ENCODE results near the gene ATAD3A.

ATAD3A gene

GRCh38 chr1:1536938-1537546 is 25.1 kb downstream of the ATAD3A start:
- no peaks in the 10 kb centered on the region for H3K9me3 ChIP-seq (ENCODE audit: control insufficient read depth, insufficient read depth, low read length)
- no peak overlapping the region for H3K9ac ChIP-seq (ENCODE audit: low read depth, low read length)

GRCh38 chr1:1537626-1538250 is 25.8 kb downstream of the ATAD3A start:
- Histone ChIP-seq H3K36me3 (ENCODE audit: insufficient read depth, low read length) (no peaks in the 10 kb centered on the region), H3K4me1 (ENCODE audit: insufficient read depth, low read length) (no peaks in the 10 kb centered on the region)

More at GRCh38 chr1:1536938-1537546, 25.1 kb downstream of the ATAD3A start:
- Histone ChIP-seq H3K36me3 (ENCODE audit: insufficient read depth, low read length) (no peaks in the 10 kb centered on the region), H3K4me1 (ENCODE audit: insufficient read depth, low read length) (no peaks in the 10 kb centered on the region)

GRCh38 chr1:1538334-1538733 is 26.4 kb downstream of the ATAD3A start:
- Histone ChIP-seq H3K36me3 (ENCODE audit: insufficient read depth, low read length) (no peaks in the 10 kb centered on the region), H3K9ac (ENCODE audit: low read depth, low read length) (no peak overlapping the region), H3K4me1 (ENCODE audit: insufficient read depth, low read length) (no peaks in the 10 kb centered on the region), H3K9me3 (ENCODE audit: control insufficient read depth, insufficient read depth, low read length) (no peaks in the 10 kb centered on the region)

More at GRCh38 chr1:1537626-1538250, 25.8 kb downstream of the ATAD3A start:
- no peak overlapping the region for H3K9ac ChIP-seq (ENCODE audit: low read depth, low read length)
- H3K9me3 ChIP-seq (ENCODE audit: control insufficient read depth, insufficient read depth, low read length), result no peaks in the 10 kb centered on the region

- H3K36me3 ChIP-seq (ENCODE audit: insufficient read depth, low read length), result 0 out of 2 replicates have a peak, but pooled peaks cover 2% of the 10 kb centered on the region
- no peaks in the 10 kb centered on the region for H3K9me3 ChIP-seq (ENCODE audit: control insufficient read depth, insufficient read depth, low read length)
- H3K9ac ChIP-seq (ENCODE audit: low read depth, low read length), result no peak overlapping the region
- H3K4me1 ChIP-seq (ENCODE audit: insufficient read depth, low read length), result no peaks in the 10 kb centered on the region
Observed at GRCh38 chr1:1538989-1539309, 27.0 kb downstream of the ATAD3A start.

GRCh38 chr1:1539310-1540089 is 27.5 kb downstream of the ATAD3A start:
- H3K36me3 ChIP-seq (ENCODE audit: insufficient read depth, low read length), result 0 out of 2 replicates have a peak, but pooled peaks cover 3% of the 10 kb centered on the region
- H3K9ac ChIP-seq (ENCODE audit: low read depth, low read length), result peak overlapping the region; percentile 53; the same call in 1 of the 2 replicates
- no peaks in the 10 kb centered on the region for H3K4me1 ChIP-seq (ENCODE audit: insufficient read depth, low read length)
- H3K9me3 ChIP-seq (ENCODE audit: control insufficient read depth, insufficient read depth, low read length), result no peaks in the 10 kb centered on the region

GRCh38 chr1:1540090-1540817 is 28.3 kb downstream of the ATAD3A start, which contains the start of gene TMEM240:
Gene TMEM240, minus strand, starts transcription at chr1:1540624. Its CDS starts 278 bp downstream, at chr1:1540346.
- Histone ChIP-seq H3K9me3 (ENCODE audit: control insufficient read depth, insufficient read depth, low read length) (no peaks in the 10 kb centered on the region), H3K36me3 (ENCODE audit: insufficient read depth, low read length) (0 out of 2 replicates have a peak, but pooled peaks cover 3% of the 10 kb centered on the region), H3K9ac (ENCODE audit: low read depth, low read length) (peak within 1 kb of the TSS; percentile 82), H3K4me1 (ENCODE audit: insufficient read depth, low read length) (no peaks in the 10 kb centered on the region)

- Histone ChIP-seq H3K9me3 (ENCODE audit: control insufficient read depth, insufficient read depth, low read length) (no peaks in the 10 kb centered on the region), H3K9ac (ENCODE audit: low read depth, low read length) (peak overlapping the region; percentile 82), H3K4me1 (ENCODE audit: insufficient read depth, low read length) (no peaks in the 10 kb centered on the region), H3K36me3 (ENCODE audit: insufficient read depth, low read length) (0 out of 2 replicates have a peak, but pooled peaks cover 3% of the 10 kb centered on the region)
Observed at GRCh38 chr1:1540818-1541628, 29.1 kb downstream of the ATAD3A start.

GRCh38 chr1:1541956-1542765 is 30.2 kb downstream of the ATAD3A start:
- no peak overlapping the region for H3K9ac ChIP-seq (ENCODE audit: low read depth, low read length)
- H3K36me3 ChIP-seq (ENCODE audit: insufficient read depth, low read length), result 0 out of 2 replicates have a peak, but pooled peaks cover 3% of the 10 kb centered on the region
- no peaks in the 10 kb centered on the region for H3K9me3 ChIP-seq (ENCODE audit: control insufficient read depth, insufficient read depth, low read length)
- H3K4me1 ChIP-seq (ENCODE audit: insufficient read depth, low read length), result no peaks in the 10 kb centered on the region

- H3K4me1 ChIP-seq (ENCODE audit: insufficient read depth, low read length), result no peaks in the 10 kb centered on the region
- H3K9me3 ChIP-seq (ENCODE audit: control insufficient read depth, insufficient read depth, low read length), result no peaks in the 10 kb centered on the region
- H3K9ac ChIP-seq (ENCODE audit: low read depth, low read length), result no peak overlapping the region
- 0 out of 2 replicates have a peak, but pooled peaks cover 3% of the 10 kb centered on the region for H3K36me3 ChIP-seq (ENCODE audit: insufficient read depth, low read length)
Observed at GRCh38 chr1:1542766-1543705, 31.1 kb downstream of the ATAD3A start.

GRCh38 chr1:1543706-1544099 is 31.7 kb downstream of the ATAD3A start:
- H3K9me3 ChIP-seq (ENCODE audit: control insufficient read depth, insufficient read depth, low read length), result no peaks in the 10 kb centered on the region
- H3K4me1 ChIP-seq (ENCODE audit: insufficient read depth, low read length), result no peaks in the 10 kb centered on the region
- H3K9ac ChIP-seq (ENCODE audit: low read depth, low read length), result no peak overlapping the region
- 0 out of 2 replicates have a peak, but pooled peaks cover 3% of the 10 kb centered on the region for H3K36me3 ChIP-seq (ENCODE audit: insufficient read depth, low read length)

GRCh38 chr1:1544544-1544943 is 32.6 kb downstream of the ATAD3A start:
- no peaks in the 10 kb centered on the region for H3K4me1 ChIP-seq (ENCODE audit: insufficient read depth, low read length)
- 0 out of 2 replicates have a peak, but pooled peaks cover 3% of the 10 kb centered on the region for H3K36me3 ChIP-seq (ENCODE audit: insufficient read depth, low read length)
- no peak overlapping the region for H3K9ac ChIP-seq (ENCODE audit: low read depth, low read length)
- no peaks in the 10 kb centered on the region for H3K9me3 ChIP-seq (ENCODE audit: control insufficient read depth, insufficient read depth, low read length)

Measured in ES-I3 (cell line).